SK-N-SH (cell line): Measurements from ENCODE around the gene CDH12. TPM values are rescaled to one million over a fixed set of nuclear protein-coding genes. Genes with fewer than 3 reads are reported as not detected.

Experiments
- CTCF ChIA-PET: fragments of 300-600, 350-600 bp; formaldehyde crosslinking; extraction: SDS; loops from one replicate; lab custom pipeline; 2021; lab: Yijun Ruan, JAX
- POLR2A ChIA-PET: fragments of 350-600 bp; sonication (Branson Sonifier 250); formaldehyde crosslinking; extraction: SDS; loops from one replicate; lab custom pipeline; 2020; ENCODE audit warnings: antibody characterized with exemption, inconsistent platforms; lab: Yijun Ruan, JAX
- DNase-seq: peaks from one replicate; pipeline ENCODE4 v3.0.0; 2012
- H2AFZ ChIP-seq: fragments of 200-600 bp; sonication (generic); 2 replicates; pipeline ENCODE4 v1.8.1; 2016; ENCODE audit warnings: antibody characterized with exemption, mild to moderate bottlenecking, low read depth
- H3F3A ChIP-seq: fragments of 200-600 bp; sonication (generic); replicated peaks from 2 replicates; pipeline ENCODE3; 2016; ENCODE audit warnings: antibody characterized with exemption, mild to moderate bottlenecking; ENCODE audit not compliant: insufficient read depth
- H3K27ac ChIP-seq, 2 experiments: fragments of 200-500 bp in 1 of 2; fragments of 200-600 bp in 1 of 2; sonication (Bioruptor generic) in 1 of 2; sonication (generic), shearing (Covaris generic) in 1 of 2; 2 replicates each; pipeline versions ENCODE4 v1.5.1 to v1.6.1; 2014 to 2016; ENCODE audit warnings: low read depth in 2 of 2, inconsistent platforms in 1 of 2, low read length in 1 of 2, mild to moderate bottlenecking in 1 of 2, mixed read lengths in 1 of 2
- H3K27me3 ChIP-seq: fragments of 200-600 bp; sonication (generic), shearing (Covaris generic); 2 replicates; pipeline ENCODE4 v1.6.1; 2016; ENCODE audit warnings: mixed run types; ENCODE audit not compliant: insufficient read depth
- H3K36me3 ChIP-seq, 2 experiments: fragments of 200-500 bp in 1 of 2; fragments of 200-600 bp in 1 of 2; sonication (Bioruptor generic) in 1 of 2; sonication (generic) in 1 of 2; replicated peaks in 1 of 2; 2 replicates each; pipeline versions ENCODE3 to v1.5.1; 2014 to 2016; ENCODE audit warnings: low read length in 1 of 2, mild to moderate bottlenecking in 1 of 2; ENCODE audit not compliant: insufficient read depth in 2 of 2, control insufficient read depth in 1 of 2
- H3K4me1 ChIP-seq, 2 experiments: fragments of 200-500 bp in 1 of 2; fragments of 200-600 bp in 1 of 2; sonication (Bioruptor generic) in 1 of 2; sonication (generic), shearing (Covaris generic) in 1 of 2; 2 replicates each; pipeline versions ENCODE4 v1.5.1 to v1.6.1; 2014 to 2016; ENCODE audit warnings: low read depth in 1 of 2, low read length in 1 of 2, mixed run types in 1 of 2; ENCODE audit not compliant: insufficient read depth in 2 of 2, control insufficient read depth in 1 of 2
- H3K4me2 ChIP-seq: fragments of 200-600 bp; sonication (generic), shearing (Covaris generic); 2 replicates; pipeline ENCODE4 v1.6.1; 2017; ENCODE audit warnings: mixed run types
- H3K4me3 ChIP-seq, 2 experiments: fragments of 200-500 bp in 1 of 2; fragments of 200-600 bp in 1 of 2; sonication (Bioruptor generic) in 1 of 2; sonication (generic), shearing (Covaris generic) in 1 of 2; 2 replicates each; pipeline versions ENCODE4 v1.5.1 to v1.8.1; 2014 to 2016; ENCODE audit warnings: low read depth in 2 of 2, inconsistent platforms in 1 of 2, low read length in 1 of 2, mild to moderate bottlenecking in 1 of 2, mixed read lengths in 1 of 2, moderate library complexity in 1 of 2
- H3K79me2 ChIP-seq: fragments of 200-600 bp; sonication (generic); 2 replicates; pipeline ENCODE4 v1.8.1; 2017; ENCODE audit warnings: mild to moderate bottlenecking; ENCODE audit not compliant: insufficient read depth
- H3K9ac ChIP-seq: fragments of 200-600 bp; sonication (generic); 2 replicates; pipeline ENCODE4 v1.6.1; 2017; ENCODE audit warnings: mixed run types
- H3K9me2 ChIP-seq: fragments of 200-600 bp; sonication (generic); 2 replicates; pipeline ENCODE4 v1.6.1; 2017; ENCODE audit warnings: mixed run types
- H3K9me3 ChIP-seq: fragments of 200-600 bp; sonication (generic); 2 replicates; pipeline ENCODE4 v1.6.1; 2017; ENCODE audit warnings: mixed run types, mild to moderate bottlenecking, moderate library complexity
- H4K20me1 ChIP-seq: fragments of 200-600 bp; sonication (generic); 2 replicates; pipeline ENCODE4 v1.6.1; 2017; ENCODE audit warnings: mild to moderate bottlenecking, mixed run types; ENCODE audit not compliant: insufficient read depth
- CHD2 ChIP-seq: fragments of 150-350 bp; IDR thresholded peaks from 2 replicates; pipeline ENCODE4 v1.6.1; 2018; ENCODE audit warnings: low read length; ENCODE audit not compliant: partially characterized antibody
- ELF1 ChIP-seq: IDR thresholded peaks from 2 replicates; pipeline ENCODE4 v1.4.0; 2012
- EP300 ChIP-seq, 2 experiments: IDR thresholded peaks; 2 replicates each; pipeline versions ENCODE4 v1.4.0 to v1.6.1; 2012; ENCODE audit warnings: borderline replicate concordance in 1 of 2, low read depth in 1 of 2, low read length in 1 of 2
- EZH2phosphoT487 ChIP-seq: fragments of 200-600 bp; sonication (generic); IDR thresholded peaks from 2 replicates; pipeline ENCODE4 v1.6.1; 2017; ENCODE audit warnings: low read depth, mixed run types, mild to moderate bottlenecking, antibody characterized with exemption, moderate library complexity, borderline replicate concordance
- FOSL2 ChIP-seq: IDR thresholded peaks from 2 replicates; pipeline ENCODE4 v1.4.0; 2012; ENCODE audit warnings: low read depth, mild to moderate bottlenecking, moderate library complexity, borderline replicate concordance
- FOXJ3 ChIP-seq: sonication (generic); formaldehyde crosslinking; IDR thresholded peaks from 2 replicates; pipeline ENCODE4 v1.5.1; 2020; ENCODE audit warnings: mild to moderate bottlenecking, missing genetic modification reagents
- FOXM1 ChIP-seq: IDR thresholded peaks from 2 replicates; pipeline ENCODE4 v1.4.0; 2012; ENCODE audit warnings: low read depth, mild to moderate bottlenecking
- GATA2 ChIP-seq: sonication (generic); formaldehyde crosslinking; IDR thresholded peaks from 2 replicates; pipeline ENCODE4 v1.5.0; 2020; ENCODE audit warnings: mild to moderate bottlenecking, missing genetic modification reagents
- NFIC ChIP-seq: IDR thresholded peaks from 2 replicates; pipeline ENCODE4 v1.4.0; 2012; ENCODE audit warnings: borderline replicate concordance
- NRF1 ChIP-seq: IDR thresholded peaks from 2 replicates; pipeline ENCODE4 v1.6.1; 2012; ENCODE audit warnings: low read depth, mild to moderate bottlenecking, low read length
- POLR2AphosphoS5 ChIP-seq: IDR thresholded peaks from 2 replicates; pipeline ENCODE4 v1.6.1; 2012; ENCODE audit warnings: low read depth, low read length
- RCOR1 ChIP-seq: fragments of 150-350 bp; IDR thresholded peaks from 2 replicates; pipeline ENCODE4 v1.6.1; 2017; ENCODE audit warnings: antibody characterized with exemption, low read length
- RFX5 ChIP-seq: IDR thresholded peaks from 2 replicates; pipeline ENCODE4 v1.6.1; 2012; ENCODE audit warnings: mild to moderate bottlenecking, improper control_type of control experiment, low read length
- RXRA ChIP-seq: IDR thresholded peaks from 2 replicates; pipeline ENCODE4 v1.4.0; 2012; ENCODE audit warnings: low read depth, mild to moderate bottlenecking, borderline replicate concordance
- SMC3 ChIP-seq: IDR thresholded peaks from 2 replicates; pipeline ENCODE4 v1.6.1; 2012; ENCODE audit warnings: low read depth, low read length, improper control_type of control experiment
- TAF1 ChIP-seq: IDR thresholded peaks from 2 replicates; pipeline ENCODE4 v1.6.1; 2012; ENCODE audit warnings: low read depth, mild to moderate bottlenecking, low read length, moderate library complexity, borderline replicate concordance
- TEAD4 ChIP-seq: IDR thresholded peaks from 2 replicates; pipeline ENCODE4 v1.4.0; 2012; ENCODE audit warnings: mild to moderate bottlenecking, borderline replicate concordance; ENCODE audit not compliant: insufficient read depth
- WGBS: methylation state at CpG from one replicate; pipeline ENCODE4 v1.1.6; 2017; ENCODE audit warnings: low lambda C conversion rate; 5-methylcytosine and 5-hydroxymethylcytosine counted together
- polyA plus RNA-seq, 3 experiments: library from polyadenylated mRNA; depleted of rRNA; stranded (reverse); fragments of >200 nt; gene quantifications; 2 replicates each; pipeline ENCODE4 v1.2.3, GENCODE V29; 2012
- TF ChIP-seq, protein P1 (sequence below): IDR thresholded peaks from 2 replicates; pipeline ENCODE4; 2012
- TF ChIP-seq, protein P2 (sequence below): fragments of 150-350 bp; IDR thresholded peaks from 2 replicates; pipeline ENCODE4 v1.6.1; 2016; ENCODE audit warnings: mild to moderate bottlenecking, low read depth, low read length
- TF ChIP-seq, protein P3 (sequence below): IDR thresholded peaks from 2 replicates; pipeline ENCODE4 v1.4.0; 2012; ENCODE audit warnings: low read depth, borderline replicate concordance
- TF ChIP-seq, protein P4 (sequence below): IDR thresholded peaks from 2 replicates; pipeline ENCODE4 v1.4.0; 2012; ENCODE audit warnings: low read depth

CDH12 gene
- polyA plus RNA-seq, 1 of the 3 experiments (the other 2 are of a cell fraction): not detected

DNA sequence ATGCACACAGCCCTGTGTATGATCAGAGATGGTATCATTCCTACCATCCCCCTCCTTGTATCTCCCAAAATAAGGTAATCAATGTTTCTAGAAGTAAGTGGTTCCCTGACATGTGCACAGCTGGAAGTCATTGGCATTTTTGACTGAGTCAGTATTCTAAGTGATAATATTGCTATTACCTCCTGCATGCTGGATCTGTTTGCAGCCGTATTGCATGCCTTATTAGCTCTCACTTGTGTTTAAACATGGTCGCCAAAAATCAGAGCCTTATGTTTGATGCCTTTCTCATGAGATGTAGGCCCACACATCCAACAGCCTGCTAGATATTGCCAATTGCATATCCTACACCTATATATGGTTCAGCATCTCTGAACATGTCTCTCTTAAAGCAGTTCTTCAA is 254.3 kb downstream of the CDH12 start:
- CTCF ChIA-PET: no interaction called here
- no peaks in the 10 kb centered on the region for H3K4me1 ChIP-seq
- no peaks in the 10 kb centered on the region for H3K27me3 ChIP-seq

DNA sequence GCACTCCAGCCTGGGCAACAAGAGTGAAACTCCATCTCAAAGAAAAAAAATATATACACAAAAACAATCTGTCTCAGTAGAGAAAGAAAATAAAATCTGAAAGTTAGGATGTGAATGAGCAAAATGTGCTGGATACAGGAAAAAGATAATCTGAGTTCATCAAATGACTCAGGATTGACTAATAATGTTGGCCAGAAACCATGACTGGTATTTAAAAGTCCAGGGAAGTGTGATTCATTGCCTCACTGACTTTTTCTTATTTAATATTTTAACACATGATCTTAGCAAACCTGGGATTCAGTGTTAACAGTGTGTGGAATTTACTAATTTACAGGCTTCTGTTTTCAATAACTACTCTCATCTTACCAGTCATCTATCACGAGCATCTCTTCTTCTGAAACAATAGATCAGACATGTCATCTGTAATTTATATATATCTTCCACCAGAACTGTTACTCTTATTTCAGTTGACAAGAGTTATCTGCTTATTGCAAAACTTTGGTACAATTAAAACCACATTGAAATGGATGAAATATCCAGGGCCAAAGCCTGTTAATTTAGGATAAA is 256.7 kb downstream of the CDH12 start:
- no peak overlapping the region for H3K9ac ChIP-seq
- no peaks in the 10 kb centered on the region for H3K36me3 ChIP-seq
- WGBS: 0% methylated on average over 1 of the region's 1 CpG
- no peaks in the 10 kb centered on the region for H3K27me3 ChIP-seq
- ChIA-PET CTCF (no interaction called here), POLR2A (no interaction called here)
- H3K9me2 ChIP-seq: no peaks in the 10 kb centered on the region
- no peaks in the 10 kb centered on the region for H3K79me2 ChIP-seq
- peaks cover 9% of the 10 kb centered on the region for H3F3A ChIP-seq
- no peaks in the 10 kb centered on the region for H4K20me1 ChIP-seq
- H3K4me3 ChIP-seq: peak overlapping the region in 1 of 2 experiments; percentile 50; a peak in 2 of 4 replicates
- H2AFZ ChIP-seq: peak overlapping the region; percentile 69; the same call in 1 of the 2 replicates
- no peaks in the 10 kb centered on the region for H3K4me1 ChIP-seq
- peak overlapping the region; percentile 60; the same call in 1 of the 2 replicates for H3K4me2 ChIP-seq
- no peaks in the 10 kb centered on the region for H3K9me3 ChIP-seq
- peak overlapping the region in 1 of 2 experiments; percentile 85; a peak in 2 of 4 replicates for H3K27ac ChIP-seq
- no peak for DNase-seq
- TF ChIP-seq ELF1: no peak
- no peak for TF ChIP-seq GATA2 (CRISPR knock-in tag)
- TF ChIP-seq, protein P1, sequence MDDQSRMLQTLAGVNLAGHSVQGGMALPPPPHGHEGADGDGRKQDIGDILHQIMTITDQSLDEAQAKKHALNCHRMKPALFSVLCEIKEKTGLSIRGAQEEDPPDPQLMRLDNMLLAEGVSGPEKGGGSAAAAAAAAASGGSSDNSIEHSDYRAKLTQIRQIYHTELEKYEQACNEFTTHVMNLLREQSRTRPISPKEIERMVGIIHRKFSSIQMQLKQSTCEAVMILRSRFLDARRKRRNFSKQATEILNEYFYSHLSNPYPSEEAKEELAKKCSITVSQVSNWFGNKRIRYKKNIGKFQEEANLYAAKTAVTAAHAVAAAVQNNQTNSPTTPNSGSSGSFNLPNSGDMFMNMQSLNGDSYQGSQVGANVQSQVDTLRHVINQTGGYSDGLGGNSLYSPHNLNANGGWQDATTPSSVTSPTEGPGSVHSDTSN: peak; percentile 33
- TF ChIP-seq FOXJ3 (CRISPR knock-in tag): no peak
- TF ChIP-seq RCOR1: no peak
- TF ChIP-seq TAF1: no peak
- TF ChIP-seq, protein P2, sequence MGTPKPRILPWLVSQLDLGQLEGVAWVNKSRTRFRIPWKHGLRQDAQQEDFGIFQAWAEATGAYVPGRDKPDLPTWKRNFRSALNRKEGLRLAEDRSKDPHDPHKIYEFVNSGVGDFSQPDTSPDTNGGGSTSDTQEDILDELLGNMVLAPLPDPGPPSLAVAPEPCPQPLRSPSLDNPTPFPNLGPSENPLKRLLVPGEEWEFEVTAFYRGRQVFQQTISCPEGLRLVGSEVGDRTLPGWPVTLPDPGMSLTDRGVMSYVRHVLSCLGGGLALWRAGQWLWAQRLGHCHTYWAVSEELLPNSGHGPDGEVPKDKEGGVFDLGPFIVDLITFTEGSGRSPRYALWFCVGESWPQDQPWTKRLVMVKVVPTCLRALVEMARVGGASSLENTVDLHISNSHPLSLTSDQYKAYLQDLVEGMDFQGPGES: no peak
- TF ChIP-seq POLR2AphosphoS5: no peak
- TF ChIP-seq, protein P3, sequence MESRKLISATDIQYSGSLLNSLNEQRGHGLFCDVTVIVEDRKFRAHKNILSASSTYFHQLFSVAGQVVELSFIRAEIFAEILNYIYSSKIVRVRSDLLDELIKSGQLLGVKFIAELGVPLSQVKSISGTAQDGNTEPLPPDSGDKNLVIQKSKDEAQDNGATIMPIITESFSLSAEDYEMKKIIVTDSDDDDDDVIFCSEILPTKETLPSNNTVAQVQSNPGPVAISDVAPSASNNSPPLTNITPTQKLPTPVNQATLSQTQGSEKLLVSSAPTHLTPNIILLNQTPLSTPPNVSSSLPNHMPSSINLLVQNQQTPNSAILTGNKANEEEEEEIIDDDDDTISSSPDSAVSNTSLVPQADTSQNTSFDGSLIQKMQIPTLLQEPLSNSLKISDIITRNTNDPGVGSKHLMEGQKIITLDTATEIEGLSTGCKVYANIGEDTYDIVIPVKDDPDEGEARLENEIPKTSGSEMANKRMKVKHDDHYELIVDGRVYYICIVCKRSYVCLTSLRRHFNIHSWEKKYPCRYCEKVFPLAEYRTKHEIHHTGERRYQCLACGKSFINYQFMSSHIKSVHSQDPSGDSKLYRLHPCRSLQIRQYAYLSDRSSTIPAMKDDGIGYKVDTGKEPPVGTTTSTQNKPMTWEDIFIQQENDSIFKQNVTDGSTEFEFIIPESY: no peak
- TF ChIP-seq TEAD4: no peak
- peak; percentile 88 for TF ChIP-seq FOSL2
- no peak for TF ChIP-seq RFX5
- no peak for TF ChIP-seq CHD2
- TF ChIP-seq, protein P4, sequence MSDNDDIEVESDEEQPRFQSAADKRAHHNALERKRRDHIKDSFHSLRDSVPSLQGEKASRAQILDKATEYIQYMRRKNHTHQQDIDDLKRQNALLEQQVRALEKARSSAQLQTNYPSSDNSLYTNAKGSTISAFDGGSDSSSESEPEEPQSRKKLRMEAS: no peak
- no peak for TF ChIP-seq FOXM1
- TF ChIP-seq NFIC: peak; percentile 69

More for the DNA sequence above, 254.3 kb downstream of the CDH12 start:
- 4% methylated on average over 2 of the region's 2 CpGs for WGBS
- POLR2A ChIA-PET: no interaction called here
- Histone ChIP-seq H4K20me1 (no peaks in the 10 kb centered on the region), H3K9me2 (no peaks in the 10 kb centered on the region), H3F3A (peaks cover 9% of the 10 kb centered on the region), H3K4me3 (no peak overlapping the region), H3K27ac (no peak overlapping the region), H3K9me3 (no peaks in the 10 kb centered on the region), H3K4me2 (no peak overlapping the region), H3K79me2 (no peaks in the 10 kb centered on the region), H2AFZ (no peak overlapping the region), H3K9ac (no peak overlapping the region)
- DNase-seq: no peak
- TF ChIP-seq, protein P4: no peak
- TF ChIP-seq TEAD4 (no peak), SMC3 (no peak), NFIC (no peak), EP300 (IDR thresholded peaks at IDR 0.05; ENCODE audit: borderline replicate concordance in 1 of 2, low read depth in 1 of 2, low read length in 1 of 2) (no peak), RXRA (no peak), NRF1 (no peak), EZH2phosphoT487 (no peak), ELF1 (no peak)
- TF ChIP-seq, protein P3: no peak
- TF ChIP-seq, all 33 proteins: peak for 0
- H3K36me3 ChIP-seq: no peaks in the 10 kb centered on the region
